Aorta (tissue), 5 donors: ENCODE measurements around the gene DHH. TPM values are rescaled to one million over a fixed set of nuclear protein-coding genes. Genes with fewer than 3 reads are reported as not detected.
"Not testable (repeated sequence)": the region's sequence is repeated elsewhere in the genome, so short reads cannot be mapped to it uniquely, and the experiment has no call there.

Experiments used
- ATAC-seq: fragments of 200-7000 bp; cut with Tn5 transposase; one replicate; pipeline ENCODE4 v1.9.1; 2022; ENCODE audit warnings: moderate library complexity; ENCODE audit not compliant: low FRiP score
- DNase-seq, 2 donors: peaks; one replicate each; pipeline ENCODE4 v3.0.0-alpha.2; 2020
- H3K27ac ChIP-seq, 2 donors: one replicate each; pipeline ENCODE4 v1.5.1; 2013; ENCODE audit warnings: low read length in 2 of 2, mild to moderate bottlenecking in 2 of 2, moderate library complexity in 2 of 2, control low read depth in 1 of 2, inconsistent platforms in 1 of 2, low read depth in 1 of 2
- H3K27me3 ChIP-seq, 2 donors: one replicate each; pipeline ENCODE4 v1.6.1; 2013; ENCODE audit warnings: control low read depth in 1 of 2, low read length in 1 of 2, mild to moderate bottlenecking in 1 of 2, moderate library complexity in 1 of 2; ENCODE audit not compliant: insufficient read depth in 2 of 2, control insufficient read depth in 1 of 2
- H3K36me3 ChIP-seq, 2 donors: one replicate each; pipeline ENCODE4 v1.6.1; 2013; ENCODE audit warnings: control low read depth in 1 of 2, low read length in 1 of 2, mild to moderate bottlenecking in 1 of 2; ENCODE audit not compliant: insufficient read depth in 2 of 2, control insufficient read depth in 1 of 2
- H3K4me1 ChIP-seq, 2 donors: one replicate each; pipeline ENCODE4 v1.6.1; 2013; ENCODE audit warnings: low read length in 2 of 2, control low read depth in 1 of 2, mild to moderate bottlenecking in 1 of 2, moderate library complexity in 1 of 2; ENCODE audit not compliant: insufficient read depth in 2 of 2, control insufficient read depth in 1 of 2
- H3K4me3 ChIP-seq, 2 donors: one replicate each; pipeline ENCODE4 v1.5.1; 2013; ENCODE audit warnings: low read length in 2 of 2, control low read depth in 1 of 2, mild to moderate bottlenecking in 1 of 2
- H3K9me3 ChIP-seq: one replicate; pipeline ENCODE4 v1.6.1; 2013; ENCODE audit warnings: mild to moderate bottlenecking, low read length; ENCODE audit not compliant: control insufficient read depth
- WGBS, 2 donors: extraction: QIAGEN DNeasy Blood & Tissue Kit; methylation state at CpG; one replicate each; pipeline ENCODE4 v1.1.7; 2013; 5-methylcytosine and 5-hydroxymethylcytosine counted together
- intact Hi-C, 2 donors: fragments of 100-400 bp; cut with DNase I; formaldehyde crosslinking; loops; one replicate each; pipeline versions ENCODE4 v1.14.2 to v1.15.0; 2022
- polyA plus RNA-seq, 2 donors: library from polyadenylated mRNA; stranded (reverse); fragments of 200-250 nt; gene quantifications; one replicate each; pipeline ENCODE4 v1.2.3, GENCODE V29; 2013
- total RNA-seq, 2 donors: library from RNA; stranded (reverse); fragmentation: NEBNext Ultra II Directional; extraction: Animal tissue kit (Norgen Biotek cat#: 25700); gene quantifications; one replicate each; pipeline ENCODE4 v1.2.1, GENCODE V29; 2021
- donor health status: healthy with polysubstance abuse.
- donor health status: Bipolar disorder and iron deficiency.
- donor health status: DM: no; HTN: no; CAD: no.
- donor health status: DM: no; HTN: no; CAD: no.
- donor health status: DM: yes; HTN: yes; CAD: no.

Gene DHH
- total and polyA plus RNA-seq, 4 donors: 0.33 to 3.6 (median 1.3) TPM; not detected in 1

- H3K9me3 ChIP-seq: no peaks in the 10 kb centered on the region
- H3K36me3 ChIP-seq: peaks cover 0 to 4% of the 10 kb centered on the region in 2 donors
- H3K4me3 ChIP-seq: peak overlapping the region; percentile 72 to 98
- no peak for DNase-seq
- intact Hi-C loops: loop anchor here (2.0 to 10.0 kb wide), 5 partner anchors 21 to 133 kb away; partner anchors contain the start of genes TUBA1A (in 2 of the 2), KMT2D (in 1 of the 2), LMBR1L (in 1 of the 2) and TUBA1C (in 1 of the 2)
- ATAC-seq: no peak
- peak overlapping the region; percentile 42 to 88 for H3K27ac ChIP-seq
- H3K27me3 ChIP-seq: no peaks in the 10 kb centered on the region
- no peaks in the 10 kb centered on the region for H3K4me1 ChIP-seq
- WGBS, 2 donors: 5 to 7% methylated on average over 9 of the region's 9 CpGs
Measured at GRCh38 chr12:49131894-49132461, 37.4 kb upstream of the DHH start.

GRCh38 chr12:49131051-49131893 is 36.7 kb upstream of the DHH start, which contains the start of gene TUBA1B:
Gene TUBA1B, minus strand, starts transcription at chr12:49131395. Its CDS starts 95 bp downstream, at chr12:49131300.
- H3K36me3 ChIP-seq: peaks cover 0 to 4% of the 10 kb centered on the region in 2 donors
- H3K27ac ChIP-seq: peak within 1 kb of the TSS; percentile 95 to 98
- 0% methylated on average over 54 to 79 of the region's 79 CpGs for WGBS, 2 donors
- peak within 1 kb of the TSS; percentile 72 to 98 for H3K4me3 ChIP-seq
- H3K4me1 ChIP-seq: no peaks in the 10 kb centered on the region
- peak; percentile 97 for ATAC-seq
- no peaks in the 10 kb centered on the region for H3K9me3 ChIP-seq
- intact Hi-C loops: loop anchor here (2.0 to 10.0 kb wide), 5 partner anchors 20 to 134 kb away; partner anchors contain the start of genes TUBA1A (in 2 of the 2), KMT2D (in 1 of the 2), LMBR1L (in 1 of the 2) and TUBA1C (in 1 of the 2)
- H3K27me3 ChIP-seq: no peaks in the 10 kb centered on the region
- DNase-seq: peak; percentile 94 to 97

GRCh38 chr12:49130151-49131050 is 35.8 kb upstream of the DHH start:
- H3K4me3 ChIP-seq: peak overlapping the region; percentile 69 to 98
- WGBS, 2 donors: 1% methylated on average over 60 to 66 of the region's 66 CpGs
- H3K36me3 ChIP-seq: peaks cover 0 to 4% of the 10 kb centered on the region in 2 donors
- ATAC-seq: peak; percentile 95
- no peaks in the 10 kb centered on the region for H3K4me1 ChIP-seq
- peak overlapping the region; percentile 95 to 98 for H3K27ac ChIP-seq
- peak; percentile 97 to 98 for DNase-seq
- intact Hi-C loops: loop anchor here (2.0 to 10.0 kb wide), 5 partner anchors 20 to 134 kb away; partner anchors contain the start of genes TUBA1A (in 2 of the 2), KMT2D (in 1 of the 2), LMBR1L (in 1 of the 2) and TUBA1C (in 1 of the 2)
- no peaks in the 10 kb centered on the region for H3K9me3 ChIP-seq
- no peaks in the 10 kb centered on the region for H3K27me3 ChIP-seq

- peak overlapping the region; percentile 69 to 98 for H3K4me3 ChIP-seq
- ATAC-seq (no peak), DNase-seq (no peak)
- peaks cover 0 to 4% of the 10 kb centered on the region in 2 donors for H3K36me3 ChIP-seq
- 34 to 35% methylated on average over 18 of the region's 18 CpGs for WGBS, 2 donors
- H3K9me3 ChIP-seq: no peaks in the 10 kb centered on the region
- H3K27ac ChIP-seq: peak overlapping the region in 1 of 2 donors; percentile 46
- H3K27me3 ChIP-seq: no peaks in the 10 kb centered on the region
- intact Hi-C loops: loop anchor here (2.0 to 10.0 kb wide), 5 partner anchors 19 to 135 kb away; partner anchors contain the start of genes TUBA1A (in 2 of the 2), KMT2D (in 1 of the 2), LMBR1L (in 1 of the 2) and TUBA1C (in 1 of the 2)
- H3K4me1 ChIP-seq: no peaks in the 10 kb centered on the region
Measured at GRCh38 chr12:49129332-49130150, 34.9 kb upstream of the DHH start.

GRCh38 chr12:49127971-49128370 is 33.4 kb upstream of the DHH start:
- WGBS, 2 donors: 94 to 97% methylated on average over 6 to 8 of the region's 8 CpGs
- ATAC-seq, H3K4me1 ChIP-seq, DNase-seq, H3K9me3 ChIP-seq, H3K27ac ChIP-seq, H3K4me3 ChIP-seq, H3K27me3 ChIP-seq, H3K36me3 ChIP-seq, intact Hi-C loops: not testable (repeated sequence)

GRCh38 chr12:49126852-49127763 is 32.5 kb upstream of the DHH start:
- H3K4me1 ChIP-seq: no peaks in the 10 kb centered on the region
- WGBS, 2 donors: 62 to 65% methylated on average over 4 of the region's 4 CpGs
- ATAC-seq: no peak
- intact Hi-C loops: no loop called here
- no peaks in the 10 kb centered on the region for H3K9me3 ChIP-seq
- H3K27ac ChIP-seq: no peak overlapping the region
- no peak overlapping the region for H3K4me3 ChIP-seq
- H3K36me3 ChIP-seq: peaks cover 0 to 4% of the 10 kb centered on the region in 2 donors
- no peaks in the 10 kb centered on the region for H3K27me3 ChIP-seq
- no peak for DNase-seq
